Stimulated activated CD4-positive, alpha-beta T cell treated with anti-CD3 and anti-CD28 coated beads, Interleukin-15, amount 100 ng/mL, for 48 hours (primary cell): ENCODE results near the gene TTC17.
"Not testable (repeated sequence)": the region's sequence is repeated elsewhere in the genome, so short reads cannot be mapped to it uniquely, and the experiment has no call there.

Experiments used
- DNase-seq, 2 donors: peaks; one replicate each; pipeline ENCODE4 v3.0.0-alpha.2; 2020; ENCODE audit warnings: low read depth in 2 of 2

Gene TTC17, protein sequence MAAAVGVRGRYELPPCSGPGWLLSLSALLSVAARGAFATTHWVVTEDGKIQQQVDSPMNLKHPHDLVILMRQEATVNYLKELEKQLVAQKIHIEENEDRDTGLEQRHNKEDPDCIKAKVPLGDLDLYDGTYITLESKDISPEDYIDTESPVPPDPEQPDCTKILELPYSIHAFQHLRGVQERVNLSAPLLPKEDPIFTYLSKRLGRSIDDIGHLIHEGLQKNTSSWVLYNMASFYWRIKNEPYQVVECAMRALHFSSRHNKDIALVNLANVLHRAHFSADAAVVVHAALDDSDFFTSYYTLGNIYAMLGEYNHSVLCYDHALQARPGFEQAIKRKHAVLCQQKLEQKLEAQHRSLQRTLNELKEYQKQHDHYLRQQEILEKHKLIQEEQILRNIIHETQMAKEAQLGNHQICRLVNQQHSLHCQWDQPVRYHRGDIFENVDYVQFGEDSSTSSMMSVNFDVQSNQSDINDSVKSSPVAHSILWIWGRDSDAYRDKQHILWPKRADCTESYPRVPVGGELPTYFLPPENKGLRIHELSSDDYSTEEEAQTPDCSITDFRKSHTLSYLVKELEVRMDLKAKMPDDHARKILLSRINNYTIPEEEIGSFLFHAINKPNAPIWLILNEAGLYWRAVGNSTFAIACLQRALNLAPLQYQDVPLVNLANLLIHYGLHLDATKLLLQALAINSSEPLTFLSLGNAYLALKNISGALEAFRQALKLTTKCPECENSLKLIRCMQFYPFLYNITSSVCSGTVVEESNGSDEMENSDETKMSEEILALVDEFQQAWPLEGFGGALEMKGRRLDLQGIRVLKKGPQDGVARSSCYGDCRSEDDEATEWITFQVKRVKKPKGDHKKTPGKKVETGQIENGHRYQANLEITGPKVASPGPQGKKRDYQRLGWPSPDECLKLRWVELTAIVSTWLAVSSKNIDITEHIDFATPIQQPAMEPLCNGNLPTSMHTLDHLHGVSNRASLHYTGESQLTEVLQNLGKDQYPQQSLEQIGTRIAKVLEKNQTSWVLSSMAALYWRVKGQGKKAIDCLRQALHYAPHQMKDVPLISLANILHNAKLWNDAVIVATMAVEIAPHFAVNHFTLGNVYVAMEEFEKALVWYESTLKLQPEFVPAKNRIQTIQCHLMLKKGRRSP

DNA sequence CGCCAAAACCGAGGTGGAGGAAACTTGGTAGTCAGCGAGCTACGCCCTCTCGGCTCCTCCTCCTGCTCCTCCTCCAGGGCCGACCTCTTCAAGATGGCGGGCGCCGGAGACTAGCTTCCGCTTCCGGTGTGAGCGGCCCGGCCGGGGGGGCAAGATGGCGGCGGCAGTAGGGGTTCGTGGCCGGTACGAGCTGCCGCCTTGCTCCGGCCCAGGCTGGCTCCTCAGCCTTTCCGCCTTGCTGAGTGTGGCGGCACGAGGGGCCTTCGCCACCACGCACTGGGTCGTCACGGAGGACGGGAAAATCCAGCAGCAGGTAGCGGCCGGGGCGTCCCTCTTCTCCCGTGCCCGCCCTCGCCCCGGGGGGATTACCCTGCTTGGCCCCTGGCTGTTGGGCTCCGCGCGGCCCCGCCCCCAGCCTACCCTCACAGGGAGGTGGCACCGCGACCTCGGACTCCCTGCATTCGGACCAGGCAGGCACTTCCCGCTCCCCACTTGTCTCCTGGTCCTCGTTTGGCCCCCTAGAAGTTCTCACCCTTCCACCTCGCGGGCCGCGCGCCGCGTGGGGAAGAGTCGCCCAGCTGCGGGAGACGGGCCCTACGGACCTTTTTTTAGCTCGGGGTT is at the start of gene TTC17:
Gene TTC17 (plus strand): TSS at position 120 of the 621 bp plus-strand sequence. CDS start 35 bp downstream, at position 155.
- DNase-seq: peak; percentile 87 to 92

DNA sequence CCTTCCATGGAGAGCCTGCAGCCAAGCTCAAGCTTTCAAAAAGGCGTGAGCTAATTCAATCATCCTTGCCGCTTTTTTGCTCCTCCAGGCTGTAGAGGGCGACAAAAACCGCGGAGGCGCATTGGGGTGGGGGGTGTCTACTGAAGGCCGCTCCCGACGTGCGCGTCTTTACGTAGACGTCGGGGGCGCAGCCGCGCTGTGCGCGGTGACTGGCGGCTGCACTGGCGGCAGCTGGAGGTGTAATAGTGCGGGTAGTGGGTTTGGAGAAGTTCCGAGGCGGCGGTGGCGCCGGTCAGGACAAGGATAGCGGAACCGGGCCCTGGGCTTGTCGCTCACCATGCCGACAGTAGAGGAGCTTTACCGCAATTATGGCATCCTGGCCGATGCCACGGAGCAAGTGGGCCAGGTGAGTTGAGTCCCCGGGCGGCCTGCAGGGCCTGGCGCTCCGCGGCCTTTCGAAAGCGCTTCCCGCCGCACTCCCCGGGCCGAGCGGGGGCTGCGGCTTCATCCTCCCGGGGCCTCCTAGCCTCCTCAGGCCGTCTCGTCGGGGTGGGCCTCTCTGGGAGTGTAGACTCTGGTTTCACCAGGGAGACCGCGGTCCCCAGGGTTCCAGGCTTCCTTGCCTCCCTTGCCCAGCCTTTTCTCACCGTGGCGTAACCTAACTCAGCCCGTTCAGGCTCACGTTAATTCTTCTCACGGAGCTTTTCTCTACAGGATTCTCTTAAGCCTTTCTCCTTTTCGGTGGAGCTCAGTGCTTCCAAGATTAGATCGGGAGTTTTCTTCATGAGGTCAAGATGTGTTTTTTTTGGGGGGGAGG is 46.7 kb upstream of the TTC17 start, which contains the start of gene API5:
Gene API5 (plus strand): TSS at position 206 of the 817 bp plus-strand sequence. CDS start 132 bp downstream, at position 338.
- peak; percentile 90 to 91 for DNase-seq

DNA sequence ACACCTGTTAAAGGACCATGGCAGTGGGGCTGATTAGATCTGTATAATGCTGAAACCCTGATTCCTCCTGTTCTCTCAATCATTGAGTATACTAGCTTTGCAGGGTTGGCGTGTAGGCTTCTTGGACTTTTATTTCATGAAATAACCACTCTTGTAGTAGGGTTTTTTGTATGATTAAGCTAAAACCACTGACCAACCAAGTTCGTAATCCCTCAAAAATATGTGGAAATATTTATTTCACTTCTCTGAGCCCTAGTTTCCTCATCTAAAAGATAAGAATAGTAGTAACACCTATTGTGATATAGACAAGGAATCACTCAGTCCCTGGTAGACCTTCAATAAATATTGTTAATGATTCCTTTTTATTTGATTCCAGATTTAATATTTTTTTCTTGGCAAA is 42.8 kb upstream of the TTC17 start:
- no peak for DNase-seq

DNA sequence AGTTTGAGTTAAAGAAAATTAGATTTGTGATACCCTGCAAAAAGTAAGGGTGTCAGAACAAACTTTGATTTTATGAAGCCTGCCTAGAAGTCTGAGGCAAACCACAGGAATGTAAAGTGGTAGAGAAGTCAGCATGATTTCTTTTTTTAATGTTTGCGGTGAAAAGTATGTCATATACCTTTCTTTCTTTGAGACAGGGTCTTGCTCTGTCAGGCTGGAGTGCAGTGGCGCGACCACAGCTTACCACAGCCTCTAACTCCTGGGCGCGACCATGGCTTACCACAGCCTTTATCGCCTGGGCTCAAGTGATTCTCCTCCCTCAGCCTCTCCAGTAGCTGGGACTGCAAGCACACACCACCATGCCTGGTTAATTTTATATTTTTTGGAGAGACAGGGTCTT is 42.3 kb upstream of the TTC17 start:
- DNase-seq: no peak

DNA sequence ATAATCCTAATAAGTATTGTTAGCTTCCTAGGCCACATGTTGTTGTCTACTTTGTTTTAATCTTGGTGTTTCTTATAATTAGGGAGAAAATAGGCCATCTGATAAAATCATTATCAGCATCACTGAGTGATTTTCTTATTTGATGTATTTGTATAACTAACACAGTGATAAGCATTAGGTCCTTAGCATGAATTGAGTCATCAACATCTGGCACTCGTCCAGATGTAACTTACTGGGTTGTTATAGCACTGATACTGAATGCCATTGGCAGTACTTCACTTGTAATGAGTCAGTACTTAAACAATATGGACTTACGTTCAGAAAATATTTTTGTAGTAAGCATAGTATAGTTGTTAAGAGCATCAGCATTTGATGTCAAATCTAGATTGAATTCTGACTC is 30.7 kb upstream of the TTC17 start:
- no peak for DNase-seq

DNA sequence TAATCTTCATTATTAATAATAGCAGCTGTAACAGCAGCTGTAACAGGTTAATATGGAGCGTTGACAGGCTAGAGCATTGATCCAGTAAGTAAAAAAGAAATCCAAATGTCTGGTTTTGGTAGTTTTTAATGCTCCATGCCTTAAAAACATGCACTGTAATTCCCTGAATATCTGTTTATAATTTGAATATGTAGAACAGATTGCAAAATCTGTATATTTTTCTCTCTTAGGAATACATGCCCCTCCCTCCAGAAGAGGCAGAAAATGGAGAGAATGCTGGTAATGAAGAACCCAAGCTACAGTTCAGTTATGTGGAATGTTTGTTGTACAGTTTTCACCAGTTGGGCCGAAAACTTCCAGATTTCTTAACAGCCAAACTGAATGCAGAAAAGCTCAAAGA is 30.2 kb upstream of the TTC17 start:
- DNase-seq: no peak

DNA sequence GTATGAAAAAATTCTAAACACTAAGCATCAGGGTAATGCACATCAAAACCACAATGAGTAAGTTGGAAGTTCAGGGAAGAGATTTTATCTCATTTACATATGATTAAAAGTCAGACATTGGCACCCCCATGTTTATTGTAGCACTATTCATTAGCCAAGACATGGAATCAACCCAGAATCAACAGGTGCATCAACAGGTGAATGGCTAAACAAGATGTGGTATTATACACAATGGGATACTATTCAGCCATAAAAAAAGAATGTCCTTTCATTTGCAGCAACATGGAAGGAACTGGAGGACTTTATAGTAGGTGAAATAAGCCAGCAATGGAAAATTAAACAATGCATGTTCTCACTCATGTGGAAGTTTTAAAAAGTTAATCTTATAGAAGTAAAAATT is 17.6 kb upstream of the TTC17 start:
- DNase-seq: no peak

DNA sequence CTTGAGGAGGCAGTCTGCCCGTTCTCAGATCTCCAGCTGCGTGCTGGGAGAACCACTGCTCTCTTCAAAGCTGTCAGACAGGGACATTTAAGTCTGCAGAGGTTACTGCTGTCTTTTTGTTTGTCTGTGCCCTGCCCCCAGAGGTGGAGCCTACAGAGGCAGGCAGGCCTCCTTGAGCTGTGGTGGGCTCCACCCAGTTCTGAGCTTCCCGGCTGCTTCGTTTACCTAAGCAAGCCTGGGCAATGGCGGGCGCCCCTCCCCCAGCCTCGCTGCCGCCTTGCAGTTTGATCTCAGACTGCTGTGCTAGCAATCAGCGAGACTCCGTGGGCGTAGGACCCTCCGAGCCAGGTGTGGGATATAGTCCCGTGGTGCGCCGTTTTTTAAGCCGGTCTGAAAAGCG is 7.3 kb upstream of the TTC17 start:
- DNase-seq: not testable (repeated sequence)

DNA sequence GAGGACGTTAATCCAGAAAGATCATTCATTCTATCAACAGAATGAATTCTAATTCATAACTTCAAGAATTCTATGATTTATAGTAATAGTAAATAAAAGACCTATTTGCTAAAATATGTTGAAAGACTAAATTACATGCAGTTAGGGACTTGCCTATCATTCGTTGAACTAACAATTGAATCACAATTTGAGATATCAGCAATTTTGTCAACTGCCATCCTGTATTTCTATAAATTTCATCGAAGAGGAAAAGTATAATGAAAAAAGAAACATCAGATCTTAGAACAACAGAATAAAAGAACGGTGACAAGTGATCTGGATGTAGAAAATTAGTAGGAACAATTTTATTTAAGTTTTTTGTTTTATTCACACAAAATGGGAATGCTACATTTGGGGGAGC is 4.4 kb upstream of the TTC17 start:
- no peak for DNase-seq

DNA sequence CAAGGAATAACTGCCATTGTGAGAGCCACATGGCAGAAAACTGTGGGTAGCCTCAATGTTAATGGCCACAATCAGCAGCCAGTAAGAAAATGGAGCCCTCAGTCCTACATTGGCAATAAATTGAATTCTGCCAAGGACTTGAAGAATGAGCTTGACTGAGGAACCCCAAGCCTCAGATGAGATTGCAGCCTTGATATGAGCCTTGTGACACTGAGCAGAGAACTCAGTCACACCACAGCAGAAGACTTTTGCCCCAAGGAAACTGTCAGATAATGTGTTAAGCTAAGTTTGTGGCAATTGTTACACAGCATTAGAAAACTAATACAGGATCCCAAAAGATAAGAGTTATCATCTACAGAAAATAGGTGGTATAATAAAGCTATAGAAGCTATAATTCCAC is 2.4 kb upstream of the TTC17 start:
- DNase-seq: no peak

DNA sequence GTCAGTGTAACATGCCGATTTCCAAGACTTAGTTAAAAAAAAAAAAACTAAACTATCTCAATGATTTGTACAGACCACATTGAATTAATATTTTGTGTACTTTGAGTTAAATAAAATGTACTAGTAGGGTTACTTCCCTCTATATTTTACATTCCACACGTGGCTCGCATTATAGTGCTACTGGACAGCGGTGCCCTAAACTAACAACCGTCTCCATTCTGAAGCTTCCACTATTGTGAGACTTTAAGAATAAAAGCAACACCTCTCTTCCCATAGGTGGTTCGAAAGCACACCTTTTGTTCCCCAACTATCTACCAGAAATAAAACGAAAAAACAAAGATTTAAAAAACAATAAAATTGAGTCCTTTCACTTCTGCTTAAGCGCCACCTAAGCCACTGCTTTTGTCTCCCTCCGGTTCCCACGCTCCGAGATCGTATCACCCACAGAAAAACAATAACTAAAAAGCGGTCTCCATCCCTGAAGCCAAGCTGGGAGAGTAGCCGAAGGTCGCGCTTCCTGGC is 380 bp upstream of the TTC17 start:
- DNase-seq: no peak

DNA sequence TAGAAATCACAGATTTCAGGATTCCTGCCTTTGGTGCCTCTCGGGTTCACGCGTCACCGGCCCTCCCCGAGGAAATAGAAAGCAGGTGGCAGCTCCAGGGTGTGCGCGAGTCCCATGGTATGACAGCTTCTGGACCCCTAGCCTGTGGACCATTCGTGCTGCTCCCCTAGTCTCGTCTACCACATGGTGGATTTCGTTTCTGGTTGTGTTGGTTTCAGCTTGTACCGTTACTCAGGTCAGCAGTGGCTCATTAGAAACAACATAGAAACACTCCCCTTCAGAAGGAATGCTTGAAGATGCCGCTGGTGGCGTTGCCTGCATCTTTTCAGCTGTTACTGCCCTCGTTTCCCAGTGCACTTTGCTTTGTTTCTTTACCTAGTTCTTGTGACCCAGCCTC is 700 bp downstream of the TTC17 start:
- peak in 1 of 2 donors; percentile 0 for DNase-seq

DNA sequence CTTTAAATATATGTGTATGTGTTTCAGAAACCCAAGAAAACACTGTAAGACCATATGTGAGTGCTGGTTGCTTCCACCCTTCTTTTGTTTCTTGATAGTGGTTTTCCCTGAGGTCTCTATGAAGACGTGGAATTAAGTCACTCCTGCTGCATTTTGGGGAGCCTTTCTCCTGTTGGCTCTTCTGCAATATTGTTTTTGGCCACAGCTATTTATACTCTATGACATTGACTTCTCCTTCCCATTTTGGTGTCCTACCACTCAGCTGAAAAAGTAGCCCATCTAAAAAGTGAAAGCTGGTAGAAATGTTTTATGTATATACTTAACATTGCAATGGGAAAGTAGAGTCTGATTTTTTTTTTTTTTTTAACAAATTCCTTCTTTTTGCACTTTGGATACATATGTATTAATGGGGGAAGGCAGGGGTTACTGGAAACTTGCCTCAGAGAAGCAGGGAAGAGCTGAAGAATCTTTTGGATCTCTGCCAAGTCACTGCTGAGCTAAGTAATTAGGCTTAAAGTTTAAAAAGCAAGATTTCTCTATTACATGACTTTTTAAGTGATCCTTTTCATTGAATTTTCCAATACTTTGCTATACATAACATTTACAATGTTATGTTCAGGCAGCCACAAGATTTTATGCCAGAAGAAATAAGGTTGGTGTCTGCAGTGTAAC is 1.8 kb downstream of the TTC17 start:
- DNase-seq: no peak

DNA sequence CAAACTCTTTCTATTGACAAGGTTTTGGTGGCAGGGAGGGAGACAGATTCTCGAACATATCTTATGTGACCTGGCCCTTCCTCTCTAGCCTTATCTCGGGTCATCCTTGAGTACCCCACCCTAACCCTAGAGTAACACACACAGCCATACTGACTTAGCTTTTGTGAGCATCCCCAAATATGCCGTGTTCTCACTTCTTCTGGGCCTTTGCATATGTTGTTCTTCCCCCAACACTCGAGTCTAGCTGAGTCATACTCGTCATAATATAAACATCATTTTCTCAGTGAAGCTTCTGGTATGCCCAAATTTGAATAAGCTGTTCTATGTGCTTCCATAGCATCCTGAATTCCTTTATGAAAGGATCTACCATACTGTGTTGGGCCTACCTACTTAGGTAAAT is 8.0 kb downstream of the TTC17 start:
- DNase-seq: no peak

DNA sequence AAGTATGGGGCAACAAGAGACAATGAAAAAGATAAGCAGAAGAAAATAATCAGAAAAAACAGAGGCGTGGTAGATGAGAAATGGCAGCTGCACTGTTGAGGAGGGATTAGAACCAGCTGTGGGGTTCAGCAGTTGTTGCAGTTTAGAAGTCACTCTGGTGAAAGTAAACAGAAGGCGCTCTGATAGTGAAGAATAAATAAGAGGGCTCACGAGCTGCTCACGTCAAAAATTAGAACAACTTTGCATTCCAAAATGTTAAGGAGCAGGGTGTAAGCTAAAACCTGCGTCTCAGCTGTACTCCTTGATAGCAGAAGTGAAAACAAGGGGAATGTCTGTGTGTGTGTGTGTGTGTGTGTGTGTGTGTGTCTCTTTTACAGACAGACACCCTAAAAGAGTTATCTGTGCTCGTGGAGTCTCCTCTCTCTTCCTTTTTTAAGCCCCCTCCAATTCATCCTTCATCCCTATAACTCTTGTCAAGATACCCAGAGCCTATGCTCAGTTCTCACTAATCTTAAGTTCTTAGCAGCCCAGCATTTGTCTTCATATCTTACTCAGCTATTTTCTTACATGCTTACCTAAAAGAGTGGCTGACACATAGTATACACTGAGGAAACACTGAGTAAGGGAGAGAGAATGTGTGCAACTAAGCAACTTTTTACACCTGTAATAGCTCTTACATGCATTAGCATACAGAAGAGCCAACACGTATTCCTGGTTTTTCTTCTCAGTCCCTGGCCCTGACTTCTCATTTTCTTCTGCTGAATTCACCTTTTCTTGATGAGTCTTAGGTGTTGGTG is 8.9 kb downstream of the TTC17 start:
- DNase-seq: no peak

DNA sequence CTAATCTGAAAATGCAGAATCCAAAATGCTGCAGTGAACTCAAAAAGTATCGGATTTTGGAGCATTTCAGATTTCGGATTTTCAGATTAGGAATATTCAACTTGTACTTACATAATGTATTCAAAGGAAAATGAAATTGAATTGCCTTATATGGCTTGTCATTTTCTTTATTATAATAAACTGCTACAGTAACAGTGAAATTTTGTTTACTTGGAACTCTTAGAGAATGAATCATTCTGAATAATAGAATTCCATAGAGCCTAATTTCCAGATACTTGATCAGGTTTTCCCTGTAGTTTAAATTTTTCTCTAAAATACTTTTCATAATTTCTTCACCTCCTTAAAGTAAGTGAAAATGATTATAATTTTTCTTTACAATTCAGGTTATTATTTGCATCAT is 17.3 kb downstream of the TTC17 start:
- DNase-seq: no peak

DNA sequence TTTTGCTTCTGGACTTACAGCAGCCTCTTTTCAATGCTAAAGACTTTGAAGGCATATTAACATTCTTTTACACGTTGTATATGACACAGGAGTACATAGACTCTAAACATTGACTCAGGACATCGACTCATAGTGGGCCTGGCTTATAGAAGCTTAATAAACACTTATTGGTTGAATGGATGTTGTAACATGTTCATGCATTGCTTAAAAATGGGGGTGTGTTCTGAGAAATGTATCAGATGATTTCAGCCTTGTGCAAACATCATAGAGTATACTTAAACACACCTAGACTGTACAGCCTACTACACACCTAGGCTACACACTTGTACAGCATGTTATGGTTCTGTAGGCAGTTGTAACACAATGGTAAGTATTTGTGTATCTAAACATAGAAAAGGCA is 17.9 kb downstream of the TTC17 start:
- no peak for DNase-seq

DNA sequence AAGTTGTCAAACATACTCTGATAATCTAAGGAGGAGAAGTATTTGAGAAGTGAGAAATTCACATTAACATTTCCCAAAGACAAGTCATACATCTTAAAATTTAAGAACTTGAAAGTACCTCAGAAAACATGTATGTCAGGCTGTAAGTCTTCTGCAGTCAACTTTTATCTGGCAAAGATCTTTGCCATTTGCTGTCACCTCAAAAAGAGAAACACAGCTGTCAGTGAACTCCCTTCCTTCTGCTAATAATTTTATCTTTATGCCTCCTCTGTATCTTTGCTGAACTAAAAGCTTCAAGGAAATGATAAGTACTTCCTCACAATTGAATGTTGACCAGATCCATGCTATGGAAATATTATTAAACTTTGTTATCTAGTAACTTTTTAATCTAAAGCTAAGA is 18.7 kb downstream of the TTC17 start:
- DNase-seq: no peak

DNA sequence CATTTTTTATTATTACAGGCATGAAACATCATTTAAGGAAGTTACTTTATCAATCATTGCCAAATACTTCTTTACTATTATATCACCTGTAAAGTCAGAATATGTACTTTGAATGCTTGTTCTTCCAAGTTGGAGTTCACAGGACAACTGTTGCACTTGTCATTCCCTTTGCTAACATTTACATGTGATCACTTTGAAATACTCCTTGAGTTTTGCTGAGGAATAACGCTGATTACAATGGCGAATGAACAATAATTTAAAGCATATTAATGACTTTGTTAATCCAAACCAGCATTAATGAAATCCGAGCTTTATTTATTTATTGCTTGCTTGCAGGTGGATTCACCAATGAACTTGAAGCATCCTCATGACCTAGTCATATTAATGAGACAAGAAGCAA is 20.2 kb downstream of the TTC17 start:
- no peak for DNase-seq
